Muscle of leg (tissue), 9 donors: Measurements from ENCODE around the gene DLAT. TPM values are rescaled to one million over a fixed set of nuclear protein-coding genes. Genes with fewer than 3 reads are reported as not detected.

ENCODE experiments used
- polyA plus RNA-seq, 8 donors: library from polyadenylated mRNA; unstranded; fragments of 120-200 nt; gene quantifications; one replicate each; pipeline versions ENCODE4 v1.2.1 to v1.2.3, GENCODE V29; 2013; ENCODE audit warnings: inconsistent platforms in 1 of 8, low replicate concordance in 1 of 8; ENCODE audit not compliant: insufficient read length in 8 of 8, insufficient read depth in 1 of 8
- total RNA-seq: library from RNA; stranded (reverse); fragments of 120-200 nt; gene quantifications from one replicate; pipeline ENCODE4 v1.2.4, GENCODE V29; 2013

Gene DLAT
- total and polyA plus RNA-seq, 9 donors, result 27.6 to 40.9 (median 35.7) TPM

Other genes with a start within 250 kb of the DLAT start
- 25.7 TPM for gene ALG9, start 153.8 kb upstream of the DLAT start, total RNA-seq
- gene ALG9, start 153.8 kb upstream of the DLAT start, polyA plus RNA-seq, result 10 to 100 TPM; 21.2 to 29.7 (median 24.9) TPM
- gene FDXACB1, start 146.2 kb upstream of the DLAT start, total RNA-seq, result 2.5 TPM
- gene FDXACB1, start 146.2 kb upstream of the DLAT start, polyA plus RNA-seq, result 1 to 10 TPM; 1.9 to 3.3 (median 2.4) TPM
- gene CFAP68, start 145.9 kb upstream of the DLAT start, total RNA-seq, result 16.3 TPM
- gene CFAP68, start 145.9 kb upstream of the DLAT start, polyA plus RNA-seq, result 10 to 100 TPM; 14.0 to 20.4 (median 17.3) TPM
- 226 TPM for gene CRYAB, start 113.6 kb upstream of the DLAT start, total RNA-seq
- 100 to 1,000 TPM; 512 to 708 (median 632) TPM for gene CRYAB, start 113.6 kb upstream of the DLAT start, polyA plus RNA-seq
- 63.2 TPM for gene HSPB2, start 112.7 kb upstream of the DLAT start, total RNA-seq
- 100 to 1,000 TPM in 1 of 8 donors, 10 to 100 TPM in 7; 61.2 to 101 (median 83.2) TPM for gene HSPB2, start 112.7 kb upstream of the DLAT start, polyA plus RNA-seq
- 0.93 TPM for gene C11orf52, start 106.5 kb upstream of the DLAT start, total RNA-seq
- 1 to 10 TPM; 1.7 to 4.8 (median 2.3) TPM for gene C11orf52, start 106.5 kb upstream of the DLAT start, polyA plus RNA-seq
- 16.0 TPM for gene DIXDC1, start 88.1 kb upstream of the DLAT start, total RNA-seq
- 10 to 100 TPM; 13.1 to 23.6 (median 15.7) TPM for gene DIXDC1, start 88.1 kb upstream of the DLAT start, polyA plus RNA-seq
- 1.1 TPM for gene PIH1D2, start 48.6 kb downstream of the DLAT start, total RNA-seq
- gene PIH1D2, start 48.6 kb downstream of the DLAT start, polyA plus RNA-seq, result 1 to 10 TPM; 1.0 to 1.6 (median 1.3) TPM
- 25.5 TPM for gene NKAPD1, start 48.9 kb downstream of the DLAT start, total RNA-seq
- gene NKAPD1, start 48.9 kb downstream of the DLAT start, polyA plus RNA-seq, result 10 to 100 TPM; 26.3 to 33.1 (median 29.5) TPM
- 77.2 TPM for gene TIMM8B, start 61.3 kb downstream of the DLAT start, total RNA-seq
- gene TIMM8B, start 61.3 kb downstream of the DLAT start, polyA plus RNA-seq, result 10 to 100 TPM; 46.6 to 60.5 (median 52.8) TPM
- 86.3 TPM for gene SDHD, start 61.5 kb downstream of the DLAT start, total RNA-seq
- gene SDHD, start 61.5 kb downstream of the DLAT start, polyA plus RNA-seq, result 100 to 1,000 TPM in 3 of 8 donors, 10 to 100 TPM in 5; 86.4 to 109 (median 99.4) TPM
- 0.31 TPM for gene IL18, start 138.7 kb downstream of the DLAT start, total RNA-seq
- 1 to 10 TPM in 3 of 8 donors, under 1 TPM in 5; 0.41 to 3.8 (median 0.69) TPM for gene IL18, start 138.7 kb downstream of the DLAT start, polyA plus RNA-seq
- 0.22 TPM for gene TEX12, start 142.0 kb downstream of the DLAT start, total RNA-seq
- under 1 TPM in 5 of 8 donors, not detected in 3; 0.14 to 0.29 (median 0.23) TPM for gene TEX12, start 142.0 kb downstream of the DLAT start, polyA plus RNA-seq
- gene BCO2, start 150.1 kb downstream of the DLAT start, total RNA-seq, result 8.3 TPM
- 10 to 100 TPM in 1 of 8 donors, 1 to 10 TPM in 7; 5.3 to 13.6 (median 8.7) TPM for gene BCO2, start 150.1 kb downstream of the DLAT start, polyA plus RNA-seq
- 23.1 TPM for gene PTS, start 201.0 kb downstream of the DLAT start, total RNA-seq
- 10 to 100 TPM; 14.9 to 26.3 (median 19.0) TPM for gene PTS, start 201.0 kb downstream of the DLAT start, polyA plus RNA-seq
- gene PLET1, start 235.5 kb downstream of the DLAT start, total RNA-seq, result not detected
- gene PLET1, start 235.5 kb downstream of the DLAT start, polyA plus RNA-seq, result not detected